HG02588 (cell line): ENCODE data around the gene PHLPP1.

Experiments used
- ATAC-seq: cut with Tn5 transposase; IDR thresholded peaks from one replicate; pipeline ENCODE4 v1.9.1; 2021; ENCODE audit warnings: mild to moderate bottlenecking, moderate library complexity; ENCODE audit not compliant: unreplicated experiment

PHLPP1 gene

DNA sequence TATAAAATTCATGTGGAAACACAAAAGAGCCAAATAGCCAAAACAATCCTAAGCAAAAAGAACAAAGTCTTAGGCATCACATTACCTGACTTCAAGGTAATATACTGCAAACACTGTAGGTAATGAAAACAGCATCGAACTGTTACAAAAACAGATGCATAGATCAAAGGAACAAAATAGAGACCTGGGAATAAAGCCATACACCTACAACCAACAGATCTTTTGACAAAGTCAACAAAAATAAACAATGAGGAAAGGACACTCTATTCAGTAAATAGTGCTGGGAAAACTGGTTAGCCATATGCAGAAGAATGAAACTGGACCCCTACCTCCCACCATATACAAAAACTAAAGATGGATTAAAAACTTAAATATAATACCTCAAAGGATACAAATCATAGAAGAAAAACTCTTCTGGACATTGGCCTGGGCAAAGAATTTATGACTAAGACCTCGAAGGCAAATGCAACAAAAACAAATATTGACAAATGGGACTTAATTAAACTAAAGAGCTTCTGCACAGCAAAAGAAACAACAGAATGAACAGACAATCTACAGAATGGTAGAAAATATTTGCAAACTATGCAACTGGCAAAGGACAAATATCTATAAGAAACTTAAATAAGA is 218.0 kb downstream of the PHLPP1 start:
- no peak for ATAC-seq

DNA sequence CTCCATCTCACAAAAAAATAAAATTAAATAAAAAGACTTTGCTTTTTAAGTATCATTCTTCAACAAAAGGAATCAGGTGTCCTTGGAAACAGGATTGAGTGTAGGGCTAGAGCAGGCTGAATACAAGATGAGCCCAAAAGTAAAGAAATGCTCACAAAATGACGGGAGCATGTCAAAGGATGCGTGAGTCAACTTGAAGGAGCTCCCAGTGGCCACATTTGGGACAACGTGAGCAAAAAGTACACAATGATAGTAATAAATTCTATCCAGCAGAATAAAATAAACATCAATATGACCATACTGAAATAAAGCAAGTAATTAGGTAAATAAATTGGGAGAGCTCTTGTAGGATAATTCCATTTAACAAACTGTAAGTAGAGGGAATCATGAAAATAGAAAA is 220.7 kb downstream of the PHLPP1 start:
- ATAC-seq = no peak

DNA sequence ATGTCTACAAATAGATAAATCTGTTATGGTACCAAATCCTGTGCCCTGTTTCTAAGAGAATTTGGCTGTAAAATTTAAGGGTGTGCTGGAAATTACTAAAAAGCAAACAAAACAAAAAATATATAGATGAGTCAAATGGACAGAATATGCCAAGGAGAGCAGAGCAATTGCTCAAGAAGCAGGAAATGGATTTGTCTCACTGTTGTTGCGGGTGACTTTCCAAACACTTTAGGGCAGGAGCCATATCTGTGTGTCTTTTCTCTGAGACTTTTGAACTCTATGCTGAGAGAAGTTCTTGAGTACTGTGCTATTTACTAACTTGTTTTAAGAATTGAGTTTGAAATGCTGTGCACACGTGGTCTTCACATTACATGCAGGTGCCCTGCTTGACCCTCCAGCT is 221.7 kb downstream of the PHLPP1 start:
- ATAC-seq = no peak

DNA sequence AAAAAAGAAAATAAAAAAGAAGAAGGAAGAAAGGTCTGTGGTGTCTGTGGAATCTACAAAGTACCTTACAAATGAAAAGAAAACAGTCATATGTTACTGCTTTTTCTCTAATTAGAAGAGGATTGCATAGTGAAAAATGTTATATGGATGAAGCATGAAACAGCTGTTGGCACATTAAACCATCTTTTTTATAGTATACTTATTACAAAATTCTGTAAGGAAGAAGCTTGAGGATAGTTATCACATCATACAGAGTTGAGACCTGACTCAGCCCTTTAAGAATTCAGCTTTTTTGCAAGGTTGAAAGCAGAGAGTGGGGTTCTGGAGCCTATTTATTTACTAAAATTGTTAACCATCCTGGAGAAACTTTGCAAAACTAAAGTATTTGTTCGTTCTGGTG is 222.7 kb downstream of the PHLPP1 start:
- no peak for ATAC-seq

DNA sequence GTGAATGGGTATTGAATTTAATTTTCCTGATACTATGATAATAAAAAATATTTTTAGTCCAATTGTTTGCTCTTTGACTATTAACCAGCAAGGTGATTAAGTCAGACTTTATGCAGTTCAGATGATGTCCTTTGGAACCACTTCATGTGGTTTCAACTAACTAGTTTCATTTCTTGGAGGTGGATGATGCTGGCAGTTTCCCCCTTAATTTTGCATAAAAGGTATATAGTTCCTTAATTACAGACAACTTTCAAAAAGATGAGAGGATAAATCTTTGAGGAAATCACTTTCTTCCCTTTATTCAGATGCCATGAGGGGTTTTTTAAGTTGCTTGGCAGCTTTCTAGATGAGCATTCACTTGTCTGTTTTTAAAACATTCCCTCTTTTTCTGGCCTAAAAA is 223.1 kb downstream of the PHLPP1 start:
- peak; percentile 82 for ATAC-seq

DNA sequence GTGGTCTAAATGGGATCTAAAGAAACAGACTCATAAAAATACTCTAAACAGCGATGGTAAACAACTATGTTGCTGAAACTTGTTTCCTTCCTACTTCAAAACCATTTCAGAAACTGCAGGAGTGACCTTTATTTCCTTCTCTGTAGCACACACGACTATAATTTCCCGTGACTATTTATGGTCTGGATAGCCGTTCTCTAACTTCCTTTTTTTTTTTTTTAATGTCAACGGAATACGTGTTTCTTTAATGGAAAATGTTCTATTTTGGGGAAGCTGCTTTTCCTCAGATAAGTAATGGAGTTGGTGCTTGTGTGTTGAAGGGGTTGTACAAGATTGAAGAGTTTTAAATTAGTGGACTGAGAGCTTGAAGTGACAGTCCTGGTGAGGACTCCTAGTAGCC is 224.1 kb downstream of the PHLPP1 start:
- ATAC-seq = no peak

DNA sequence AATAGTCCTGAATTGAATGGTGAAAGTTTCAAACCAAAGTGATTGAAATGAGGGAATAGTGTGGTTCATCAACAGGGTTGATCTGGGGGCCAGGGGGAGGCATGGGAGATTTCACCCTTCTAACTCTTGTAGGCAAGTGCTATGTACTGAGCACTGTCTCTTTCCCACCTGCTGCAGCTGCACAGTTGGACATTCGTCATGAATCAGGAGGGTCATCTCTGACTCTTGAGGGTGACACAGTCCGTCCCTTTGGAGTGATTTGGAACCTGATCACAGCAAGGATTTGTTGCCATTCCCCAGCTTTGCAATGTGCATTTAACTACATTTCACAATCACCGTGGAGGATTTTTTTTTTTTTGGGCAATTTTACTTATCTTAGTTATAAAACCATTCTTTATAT is 224.6 kb downstream of the PHLPP1 start:
- no peak for ATAC-seq

DNA sequence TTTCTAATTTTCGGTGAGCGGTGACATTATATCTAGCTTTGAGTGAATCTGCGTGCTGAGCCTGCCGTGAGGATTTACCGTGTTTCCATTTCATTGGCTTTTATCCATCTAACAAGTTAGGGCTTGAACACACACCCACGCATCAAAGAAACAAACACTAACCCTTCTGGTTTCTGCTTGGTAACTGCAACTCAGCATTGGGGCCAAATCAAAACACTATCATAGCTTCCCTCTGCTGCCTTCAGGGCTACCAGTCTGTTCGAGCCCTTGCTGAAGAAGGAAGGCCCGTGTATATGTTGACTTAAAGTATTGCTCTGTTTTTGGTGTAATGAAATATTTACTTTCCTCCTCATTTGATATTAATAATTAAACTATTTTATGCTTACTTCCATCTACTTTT is 227.2 kb downstream of the PHLPP1 start:
- ATAC-seq = no peak

DNA sequence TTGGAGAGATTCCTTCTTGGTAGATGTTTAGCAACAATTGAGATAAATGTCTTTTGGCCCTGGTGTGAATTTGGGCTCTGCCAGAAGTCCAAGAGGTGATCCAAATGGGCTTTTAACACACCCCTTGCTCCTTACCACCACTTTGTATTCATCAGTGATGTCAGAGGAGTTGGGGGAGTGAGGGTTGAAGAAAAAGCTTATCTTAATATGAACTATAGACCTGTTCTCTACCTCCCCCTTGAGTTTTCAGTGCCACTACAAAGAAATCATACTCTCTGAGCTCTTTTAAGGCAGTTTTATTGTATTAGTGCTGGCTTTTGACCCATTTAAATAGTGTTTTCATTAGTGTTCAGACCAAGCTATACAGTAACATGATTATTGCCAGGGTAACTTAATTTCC is 229.1 kb downstream of the PHLPP1 start:
- no peak for ATAC-seq

DNA sequence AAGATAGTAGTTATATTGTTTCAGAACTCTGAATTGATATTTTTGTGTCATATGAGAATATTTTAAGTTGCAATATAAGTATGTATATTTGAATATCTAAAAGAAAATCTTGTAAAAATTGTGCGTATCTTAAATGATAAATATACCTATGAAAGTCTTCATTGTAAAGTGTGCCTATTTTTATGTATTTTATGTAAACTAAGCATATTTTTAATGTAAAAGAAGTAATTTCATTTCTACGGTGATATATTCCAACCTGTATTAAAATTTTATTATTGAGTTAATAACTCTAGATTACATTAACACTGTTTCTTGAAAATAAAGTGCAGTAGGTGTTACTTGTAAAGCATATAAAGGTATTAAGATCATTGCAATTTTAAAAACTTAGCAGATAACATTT is 233.4 kb downstream of the PHLPP1 start:
- no peak for ATAC-seq

DNA sequence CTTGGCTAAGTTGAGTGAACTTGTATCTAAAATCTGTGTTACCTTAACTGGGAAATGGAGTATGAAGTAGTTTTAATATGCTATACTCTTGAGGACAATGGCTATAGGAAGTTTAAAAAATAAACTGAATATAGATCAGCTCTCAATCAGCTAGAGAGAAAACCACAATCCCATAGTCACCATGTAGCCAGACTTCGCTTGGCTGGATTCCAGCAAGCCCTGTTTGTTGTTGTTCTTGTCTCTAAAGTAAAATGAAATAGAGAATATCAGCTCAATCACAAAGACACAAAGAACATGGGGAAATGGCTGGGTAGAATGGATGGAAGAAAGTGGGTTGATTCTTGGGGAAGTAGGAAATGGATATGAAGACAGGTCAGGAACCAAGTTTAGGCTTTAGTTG is 234.9 kb downstream of the PHLPP1 start:
- ATAC-seq = no peak

DNA sequence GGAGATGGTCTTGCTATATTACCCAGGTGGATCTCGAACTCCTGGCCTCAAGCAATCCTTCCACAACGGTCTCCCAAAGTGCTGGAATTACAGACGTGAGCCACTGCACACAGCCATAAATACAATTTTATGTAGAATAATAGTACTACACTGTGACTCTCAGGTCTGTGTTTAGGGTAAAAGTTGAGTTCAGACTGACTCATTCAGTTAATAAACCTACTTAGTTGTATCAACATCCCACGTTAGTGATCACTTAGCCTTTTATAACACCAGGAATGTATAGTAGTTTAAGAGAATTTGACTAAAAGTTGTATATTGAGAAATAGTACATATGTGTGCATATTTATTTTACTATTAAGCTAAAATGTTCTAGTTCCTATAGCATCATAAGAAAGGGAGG is 237.5 kb downstream of the PHLPP1 start:
- ATAC-seq = no peak

DNA sequence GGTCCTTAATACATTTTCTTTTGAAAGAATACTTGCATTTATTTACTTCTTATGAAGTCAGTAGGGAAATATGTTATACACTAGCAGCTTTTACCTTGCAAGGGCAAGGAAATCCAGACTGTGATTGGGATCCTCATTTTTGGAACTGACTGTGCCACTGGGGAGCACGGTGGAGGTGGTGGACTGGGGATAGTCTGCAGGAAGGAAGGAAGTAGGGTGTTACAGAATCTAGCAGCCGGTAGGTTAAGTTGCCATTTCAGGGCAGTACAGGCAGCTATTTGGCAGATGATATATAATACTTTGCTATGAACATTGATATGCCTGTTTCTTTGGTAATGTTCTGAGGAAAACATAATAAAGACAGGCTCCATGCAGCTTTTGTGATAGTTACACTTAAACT is 238.3 kb downstream of the PHLPP1 start:
- no peak for ATAC-seq

DNA sequence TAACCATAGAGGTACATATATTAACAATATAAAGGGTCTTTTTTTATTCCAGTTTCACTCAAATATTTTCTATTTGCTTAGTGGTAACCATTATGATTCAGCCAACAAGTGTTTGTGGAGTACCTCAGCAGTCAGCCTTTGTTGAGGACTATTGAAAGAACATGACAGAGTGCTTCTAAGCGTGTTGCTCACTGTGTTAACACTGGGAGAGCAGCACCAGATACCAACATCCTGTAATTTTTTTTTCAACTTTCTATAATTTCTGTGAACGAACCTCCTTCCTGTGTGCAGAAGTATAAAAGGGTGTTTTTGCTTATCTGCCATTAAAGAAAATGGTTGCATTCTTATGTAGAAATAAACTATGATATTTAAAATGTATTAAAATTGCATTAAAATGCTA is 239.0 kb downstream of the PHLPP1 start:
- ATAC-seq = no peak

DNA sequence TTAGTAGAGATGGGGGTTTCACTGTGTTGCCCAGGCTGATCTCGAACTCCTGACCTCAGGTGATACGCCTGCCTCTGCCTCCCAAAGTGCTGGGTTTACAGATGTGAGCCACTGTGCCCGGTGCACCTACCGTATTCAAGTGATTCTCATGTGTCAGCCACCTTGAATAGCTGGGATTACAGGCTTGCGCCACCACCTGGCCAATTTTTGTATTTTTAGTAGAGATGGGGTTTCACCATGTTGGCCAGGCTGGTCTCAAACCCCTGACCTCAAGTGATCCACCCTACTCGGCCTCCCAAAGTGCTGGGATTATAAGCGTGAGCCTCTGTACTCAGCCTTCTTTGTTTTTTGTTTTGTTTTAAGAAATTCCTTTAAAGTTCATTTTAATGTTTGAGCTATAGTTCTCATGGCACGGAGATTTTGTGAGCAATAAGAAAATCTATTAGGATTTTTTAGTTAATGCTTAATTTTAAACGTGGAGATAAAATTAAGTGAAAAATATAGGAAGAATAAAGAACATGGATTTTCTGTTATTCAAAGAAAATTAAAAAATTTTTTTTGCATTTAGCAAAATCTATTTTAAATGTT is 242.6 kb downstream of the PHLPP1 start:
- peak; percentile 55 for ATAC-seq

DNA sequence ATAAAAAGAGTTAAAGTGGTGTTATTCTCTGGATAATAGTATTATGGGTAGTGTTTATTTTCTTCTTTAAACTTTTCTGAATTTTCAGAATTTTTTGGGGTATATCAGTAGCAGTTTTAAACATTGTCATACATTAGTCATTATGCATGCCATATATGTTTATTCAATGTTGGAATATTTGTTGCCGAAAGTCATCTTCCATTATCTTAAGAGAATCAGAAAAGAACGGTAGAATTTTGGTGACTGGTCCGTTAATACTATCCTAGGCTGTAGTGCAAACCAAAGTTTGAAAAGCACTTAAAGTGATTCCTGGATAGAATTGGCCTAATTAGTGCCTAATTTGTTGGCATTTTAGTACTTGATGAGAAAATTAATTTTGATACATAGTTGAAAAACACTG is 244.1 kb downstream of the PHLPP1 start:
- ATAC-seq = no peak

DNA sequence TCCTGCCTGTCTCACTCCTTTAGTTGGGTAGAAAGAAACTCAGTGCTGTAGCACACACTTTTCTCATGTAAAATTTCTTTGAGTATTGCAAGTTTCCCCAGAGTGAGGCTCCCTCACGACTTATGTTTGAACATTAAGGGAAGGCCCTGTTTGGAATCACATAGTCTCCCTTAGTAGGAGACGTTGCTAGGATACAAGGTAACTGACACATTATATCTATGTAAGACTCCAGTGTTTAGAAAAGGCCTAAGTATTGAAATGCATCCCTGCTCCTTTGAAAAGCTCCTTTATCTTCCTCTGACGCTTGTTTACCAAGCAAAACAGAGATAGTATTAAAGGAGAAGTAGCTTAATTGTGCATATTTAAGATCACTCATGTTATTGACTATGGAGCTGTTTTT is 248.2 kb downstream of the PHLPP1 start:
- no peak for ATAC-seq

DNA sequence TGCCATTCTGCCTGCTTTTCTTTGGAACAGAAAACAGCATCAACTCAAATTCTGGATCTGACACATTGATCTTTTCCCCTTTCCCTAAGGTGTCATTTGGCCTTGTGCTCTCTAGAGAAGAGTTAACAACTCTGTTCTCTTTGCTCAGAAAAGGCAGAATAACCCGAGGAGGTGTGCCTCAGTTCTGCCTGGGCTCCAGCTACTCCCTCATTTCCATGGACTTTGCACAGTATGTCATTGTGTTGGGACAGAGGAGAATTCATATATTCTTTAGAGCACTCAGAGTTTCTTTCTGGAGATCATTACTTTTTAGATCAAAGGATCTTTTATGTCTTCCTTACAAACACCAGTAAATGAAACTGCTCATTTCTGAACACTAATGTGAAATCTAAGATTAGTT is 249.1 kb downstream of the PHLPP1 start:
- ATAC-seq = no peak

DNA sequence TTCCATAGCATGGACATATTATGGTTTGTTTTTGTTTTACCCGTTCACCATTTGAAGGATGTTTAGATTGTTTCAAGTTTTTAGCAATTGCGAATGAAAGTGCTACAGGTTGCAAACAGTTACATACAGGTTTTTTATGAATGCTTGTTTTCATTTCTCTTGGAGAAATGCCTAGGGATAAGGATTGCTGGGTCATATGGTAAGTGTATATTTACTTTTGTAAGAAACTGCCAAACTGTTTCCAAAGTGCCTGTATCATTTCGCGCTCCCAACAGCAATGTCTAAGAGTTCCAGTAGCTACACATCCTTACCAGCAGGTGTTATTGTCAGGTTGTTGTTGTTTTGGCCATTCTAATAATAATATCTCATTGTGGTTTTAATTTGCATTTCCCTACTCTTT is 251.7 kb downstream of the PHLPP1 start:
- ATAC-seq = no peak

DNA sequence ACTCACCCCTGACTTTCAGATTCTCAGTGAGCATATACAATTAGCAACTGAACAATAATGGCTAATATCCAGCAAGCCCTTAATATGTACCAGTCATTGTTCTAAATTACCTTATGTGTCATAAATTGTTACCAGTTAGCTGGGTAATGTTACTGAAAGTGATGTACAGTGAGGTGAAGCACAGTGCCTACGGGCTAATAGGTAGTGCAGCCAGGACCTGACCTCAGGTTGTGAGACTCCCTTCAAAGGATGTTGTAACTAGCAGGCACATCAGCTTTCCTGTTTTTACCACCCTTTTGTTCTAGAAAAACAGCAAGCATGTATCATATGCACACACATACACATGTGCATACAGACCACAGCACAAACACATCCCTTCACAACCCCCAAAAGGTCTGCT is 258.3 kb downstream of the PHLPP1 start:
- no peak for ATAC-seq

DNA sequence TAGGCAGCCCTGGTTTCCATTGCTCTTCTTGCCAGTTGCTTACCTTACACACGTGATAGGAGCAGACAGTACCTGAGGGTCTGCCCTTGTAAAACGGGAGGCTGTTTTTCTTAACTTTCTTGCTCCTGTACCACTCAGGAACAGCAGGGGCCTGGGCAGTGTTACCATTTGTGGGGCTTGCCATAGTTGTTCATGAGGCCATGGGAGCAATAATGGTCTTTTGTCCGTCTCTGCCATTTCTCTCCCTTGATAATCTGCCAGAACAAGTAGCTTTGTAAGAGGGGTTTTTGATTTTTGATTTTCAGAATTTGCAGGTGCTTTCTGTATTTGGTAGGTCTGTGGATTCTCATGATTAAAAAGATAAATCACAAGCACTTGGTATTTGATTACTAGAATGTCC is 259.0 kb downstream of the PHLPP1 start:
- ATAC-seq = no peak

DNA sequence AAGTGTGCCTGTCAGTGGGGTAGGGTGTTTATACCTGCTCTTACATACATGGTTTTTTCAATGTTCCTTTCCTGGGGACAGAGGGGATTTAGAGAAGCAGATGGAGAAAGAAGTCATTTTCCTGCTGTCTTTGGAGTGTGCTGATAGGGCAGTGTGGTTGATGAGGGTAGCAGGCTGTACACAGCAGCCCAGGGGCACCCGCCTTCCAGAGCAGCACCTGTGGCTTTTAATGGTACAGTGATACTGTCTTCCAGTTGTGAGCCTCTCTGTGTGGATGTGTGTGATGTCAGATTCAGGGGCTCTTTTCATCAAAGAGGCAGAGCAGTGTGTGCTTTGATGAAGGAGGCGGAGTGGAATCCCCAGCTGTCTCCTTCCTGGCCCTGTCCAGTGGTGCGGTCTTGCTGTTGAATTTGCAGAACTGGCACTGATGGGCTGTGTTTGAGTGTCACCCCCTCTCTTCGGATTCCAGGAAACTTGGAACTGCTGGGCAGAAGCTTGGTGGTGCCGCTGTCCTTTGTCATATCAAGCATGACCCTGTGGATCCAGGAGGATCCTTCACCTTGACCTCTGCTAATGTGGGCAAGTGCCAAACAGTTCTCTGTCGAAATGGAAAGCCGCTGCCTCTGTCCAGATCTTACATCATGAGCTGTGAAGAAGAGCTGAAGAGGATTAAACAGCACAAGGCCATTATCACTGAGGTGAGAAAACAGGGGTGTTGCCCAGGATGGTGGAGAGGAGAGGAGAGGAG is 259.8 kb downstream of the PHLPP1 start:
- ATAC-seq = no peak

DNA sequence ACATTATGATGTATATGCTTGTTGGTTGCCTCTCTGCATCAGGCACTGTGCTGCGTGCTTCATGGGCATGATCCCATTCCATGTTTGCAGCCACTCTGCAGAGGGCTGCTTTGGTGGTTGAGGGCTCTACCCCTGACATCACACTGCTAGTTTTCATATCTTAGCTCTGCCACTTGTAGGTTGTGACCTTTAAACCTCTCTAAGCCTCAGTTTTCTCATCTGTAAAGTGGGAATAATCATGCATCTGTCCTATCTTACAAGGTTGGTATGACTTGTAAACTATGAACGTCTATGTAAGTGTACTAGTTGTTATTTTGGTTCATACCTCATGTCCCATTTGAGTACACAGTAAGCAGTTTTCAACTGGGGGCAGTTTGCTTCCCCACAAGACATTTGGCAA is 260.4 kb downstream of the PHLPP1 start:
- ATAC-seq = no peak
